Measurements from ENCODE around the gene TAL2.

TAL2 gene

GRCh38 chr9:105672711-105673234 is 10.5 kb downstream of the TAL2 start:
- Histone ChIP-seq H3K36me3 (ENCODE audit: control insufficient read depth in 4 of 4, insufficient read depth in 4 of 4, low read length in 3 of 4) (no peaks in the 10 kb centered on the region), H3K9me3 (ENCODE audit: control extremely low read depth in 1 of 5, control insufficient read depth in 4 of 5, insufficient read depth in 2 of 5, low read depth in 1 of 5, low read length in 4 of 5) (peaks cover 0 to 4% (median 0%) of the 10 kb centered on the region in 5 experiments), H3K4me3 (ENCODE audit: control insufficient read depth in 1 of 7, extremely low read depth in 1 of 7, insufficient read depth in 4 of 7, low read depth in 2 of 7, low read length in 6 of 7) (peak overlapping the region in 1 of 7 experiments; percentile 1), H3K4me1 (ENCODE audit: control extremely low read depth in 1 of 4, control insufficient read depth in 4 of 4, insufficient read depth in 4 of 4, low read length in 3 of 4) (peaks cover 0 to 22% (median 15%) of the 10 kb centered on the region in 4 experiments), H3K27me3 (replicated peaks in 2 of 5; ENCODE audit: control insufficient read depth in 4 of 5, insufficient read depth in 5 of 5, low read length in 4 of 5) (no peaks in the 10 kb centered on the region), H3K27ac (ENCODE audit: insufficient read depth in 1 of 2, low read depth in 1 of 2, low read length in 2 of 2, poor library complexity in 1 of 2, severe bottlenecking in 2 of 2) (no peak overlapping the region)
- peak; percentile 75 to 95 (median 91) for DNase-seq
- ChIA-PET CTCF (no interaction called here), POLR2A (no interaction called here)
- WGBS (ENCODE audit: insufficient coverage), result 0% methylated on average over 1 of the region's 3 CpGs

DNA sequence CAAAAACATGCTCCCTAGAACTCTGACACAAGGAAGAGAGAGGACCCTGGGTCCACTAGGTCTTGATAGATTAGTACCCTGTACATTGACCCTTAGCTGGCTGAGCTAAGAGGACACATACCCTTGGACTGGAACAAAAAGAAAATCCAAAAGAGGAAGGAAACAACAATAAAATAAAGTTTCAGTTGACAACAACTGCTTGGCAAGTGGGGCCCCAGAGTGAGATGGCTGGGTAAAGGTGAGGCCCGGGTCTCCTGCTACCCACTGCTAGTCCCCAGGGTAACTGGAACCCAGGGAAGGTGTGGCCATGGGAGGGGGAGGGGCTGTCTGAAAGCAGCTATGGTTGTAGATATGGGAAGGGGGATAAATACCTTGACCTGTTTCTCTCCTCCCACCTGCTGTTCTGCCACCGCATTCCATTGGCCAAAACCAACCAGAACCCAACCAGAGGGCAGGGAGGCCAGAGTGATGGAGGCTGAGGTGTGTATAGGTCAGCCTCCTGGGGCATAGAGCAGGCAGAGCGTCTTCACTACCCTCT is 11.7 kb downstream of the TAL2 start:
- DNase-seq, result no peak
- Histone ChIP-seq H3K4me1 (ENCODE audit: control extremely low read depth in 1 of 4, control insufficient read depth in 4 of 4, insufficient read depth in 4 of 4, low read length in 3 of 4) (peaks cover 0 to 22% (median 15%) of the 10 kb centered on the region in 4 experiments), H3K9me3 (ENCODE audit: control extremely low read depth in 1 of 5, control insufficient read depth in 4 of 5, insufficient read depth in 2 of 5, low read depth in 1 of 5, low read length in 4 of 5) (peaks cover 0 to 4% (median 0%) of the 10 kb centered on the region in 5 experiments), H3K4me3 (ENCODE audit: control insufficient read depth in 1 of 7, extremely low read depth in 1 of 7, insufficient read depth in 4 of 7, low read depth in 2 of 7, low read length in 6 of 7) (peak overlapping the region in 3 of 7 experiments; percentile 7 to 10 (median 9)), H3K36me3 (ENCODE audit: control insufficient read depth in 4 of 4, insufficient read depth in 4 of 4, low read length in 3 of 4) (no peaks in the 10 kb centered on the region), H3K27ac (ENCODE audit: insufficient read depth in 1 of 2, low read depth in 1 of 2, low read length in 2 of 2, poor library complexity in 1 of 2, severe bottlenecking in 2 of 2) (no peak overlapping the region), H3K27me3 (replicated peaks in 2 of 5; ENCODE audit: control insufficient read depth in 4 of 5, insufficient read depth in 5 of 5, low read length in 4 of 5) (no peaks in the 10 kb centered on the region)
- WGBS (ENCODE audit: insufficient coverage), result 0% methylated on average over 1 of the region's 3 CpGs
- ChIA-PET CTCF (no interaction called here), POLR2A (no interaction called here)

- ChIA-PET POLR2A (no interaction called here), CTCF (interaction anchor here (1.1 to 1.3 kb wide), 2 partner anchors 17 to 39 kb away, joined by 4 read pairs; no protein-coding TSS in a partner anchor)
- no peak overlapping the region for H3K27ac ChIP-seq (ENCODE audit: insufficient read depth in 1 of 2, low read depth in 1 of 2, low read length in 2 of 2, poor library complexity in 1 of 2, severe bottlenecking in 2 of 2)
- no peak for DNase-seq
- H3K4me3 ChIP-seq (ENCODE audit: control insufficient read depth in 1 of 7, extremely low read depth in 1 of 7, insufficient read depth in 4 of 7, low read depth in 2 of 7, low read length in 6 of 7), result no peak overlapping the region
- H3K36me3 ChIP-seq (ENCODE audit: control insufficient read depth in 4 of 4, insufficient read depth in 4 of 4, low read length in 3 of 4), result no peaks in the 10 kb centered on the region
- peaks cover 0 to 4% (median 0%) of the 10 kb centered on the region in 5 experiments for H3K9me3 ChIP-seq (ENCODE audit: control extremely low read depth in 1 of 5, control insufficient read depth in 4 of 5, insufficient read depth in 2 of 5, low read depth in 1 of 5, low read length in 4 of 5)
- 93% methylated on average over 6 of the region's 6 CpGs for WGBS (ENCODE audit: insufficient coverage)
- H3K4me1 ChIP-seq (ENCODE audit: control extremely low read depth in 1 of 4, control insufficient read depth in 4 of 4, insufficient read depth in 4 of 4, low read length in 3 of 4), result peaks cover 0 to 22% (median 15%) of the 10 kb centered on the region in 4 experiments
- H3K27me3 ChIP-seq (replicated peaks in 2 of 5; ENCODE audit: control insufficient read depth in 4 of 5, insufficient read depth in 5 of 5, low read length in 4 of 5), result no peaks in the 10 kb centered on the region
Measured at GRCh38 chr9:105676351-105676923, 14.2 kb downstream of the TAL2 start.

DNA sequence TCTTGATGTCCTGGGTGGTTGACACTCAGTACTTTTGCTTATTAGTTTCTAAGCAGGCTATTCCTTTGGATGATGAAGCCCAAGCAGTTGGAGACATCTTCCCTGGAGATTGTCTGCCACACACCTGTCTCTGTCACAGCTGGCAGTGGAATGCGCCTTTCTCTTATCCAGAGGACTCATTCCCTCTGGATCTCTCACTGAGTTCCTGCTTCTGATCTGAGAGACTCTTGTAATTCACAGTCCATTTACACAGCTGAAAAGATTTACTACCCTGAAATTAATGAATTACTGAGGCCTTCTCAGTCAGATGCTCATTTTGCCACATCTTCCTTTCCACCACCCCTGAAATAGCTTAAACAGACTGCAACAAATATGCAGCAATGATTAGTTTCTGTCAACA is 15.9 kb downstream of the TAL2 start:
- H3K27ac ChIP-seq (ENCODE audit: insufficient read depth in 1 of 2, low read depth in 1 of 2, low read length in 2 of 2, poor library complexity in 1 of 2, severe bottlenecking in 2 of 2), result no peak overlapping the region
- peaks cover 0 to 1% (median 0%) of the 10 kb centered on the region in 5 experiments for H3K9me3 ChIP-seq (ENCODE audit: control extremely low read depth in 1 of 5, control insufficient read depth in 4 of 5, insufficient read depth in 2 of 5, low read depth in 1 of 5, low read length in 4 of 5)
- no peak overlapping the region for H3K4me3 ChIP-seq (ENCODE audit: control insufficient read depth in 1 of 7, extremely low read depth in 1 of 7, insufficient read depth in 4 of 7, low read depth in 2 of 7, low read length in 6 of 7)
- CTCF ChIA-PET, result interaction anchor here (0.7 to 2.5 kb wide), 3 partner anchors 9 to 23 kb away, joined by 3 to 10 read pairs (median 3); no protein-coding TSS in a partner anchor
- DNase-seq, result no peak
- WGBS (ENCODE audit: insufficient coverage), result 100% methylated on average over 1 of the region's 1 CpG
- no peaks in the 10 kb centered on the region for H3K27me3 ChIP-seq (replicated peaks in 2 of 5; ENCODE audit: control insufficient read depth in 4 of 5, insufficient read depth in 5 of 5, low read length in 4 of 5)
- peaks cover 0 to 16% (median 7%) of the 10 kb centered on the region in 4 experiments for H3K4me1 ChIP-seq (ENCODE audit: control extremely low read depth in 1 of 4, control insufficient read depth in 4 of 4, insufficient read depth in 4 of 4, low read length in 3 of 4)
- no peaks in the 10 kb centered on the region for H3K36me3 ChIP-seq (ENCODE audit: control insufficient read depth in 4 of 4, insufficient read depth in 4 of 4, low read length in 3 of 4)
- POLR2A ChIA-PET, result no interaction called here

- Histone ChIP-seq H3K4me1 (ENCODE audit: control extremely low read depth in 1 of 4, control insufficient read depth in 4 of 4, insufficient read depth in 4 of 4, low read length in 3 of 4) (peaks cover 0 to 10% (median 4%) of the 10 kb centered on the region in 4 experiments), H3K36me3 (ENCODE audit: control insufficient read depth in 4 of 4, insufficient read depth in 4 of 4, low read length in 3 of 4) (no peaks in the 10 kb centered on the region), H3K27ac (ENCODE audit: insufficient read depth in 1 of 2, low read depth in 1 of 2, low read length in 2 of 2, poor library complexity in 1 of 2, severe bottlenecking in 2 of 2) (no peak overlapping the region), H3K9me3 (ENCODE audit: control extremely low read depth in 1 of 5, control insufficient read depth in 4 of 5, insufficient read depth in 2 of 5, low read depth in 1 of 5, low read length in 4 of 5) (no peaks in the 10 kb centered on the region), H3K27me3 (replicated peaks in 2 of 5; ENCODE audit: control insufficient read depth in 4 of 5, insufficient read depth in 5 of 5, low read length in 4 of 5) (no peaks in the 10 kb centered on the region), H3K4me3 (ENCODE audit: control insufficient read depth in 1 of 7, extremely low read depth in 1 of 7, insufficient read depth in 4 of 7, low read depth in 2 of 7, low read length in 6 of 7) (no peak overlapping the region)
- CTCF ChIA-PET, result interaction anchor here (2.5 kb wide), 1 partner anchor 12 kb away, joined by 10 read pairs; no protein-coding TSS in a partner anchor
- POLR2A ChIA-PET, result no interaction called here
- no CpG with 5 or more reads among the region's 1 CpG for WGBS (ENCODE audit: insufficient coverage)
- no peak for DNase-seq
Measured at GRCh38 chr9:105678781-105679180, 16.5 kb downstream of the TAL2 start.

- no peak for DNase-seq
- H3K27ac ChIP-seq (ENCODE audit: insufficient read depth in 1 of 2, low read depth in 1 of 2, low read length in 2 of 2, poor library complexity in 1 of 2, severe bottlenecking in 2 of 2), result no peak overlapping the region
- ChIA-PET CTCF (interaction anchor here (2.5 kb wide), 1 partner anchor 12 kb away, joined by 10 read pairs; no protein-coding TSS in a partner anchor), POLR2A (no interaction called here)
- peaks cover 0 to 3% (median 0%) of the 10 kb centered on the region in 4 experiments for H3K4me1 ChIP-seq (ENCODE audit: control extremely low read depth in 1 of 4, control insufficient read depth in 4 of 4, insufficient read depth in 4 of 4, low read length in 3 of 4)
- 100% methylated on average over 5 of the region's 8 CpGs for WGBS (ENCODE audit: insufficient coverage)
- no peaks in the 10 kb centered on the region for H3K9me3 ChIP-seq (ENCODE audit: control extremely low read depth in 1 of 5, control insufficient read depth in 4 of 5, insufficient read depth in 2 of 5, low read depth in 1 of 5, low read length in 4 of 5)
- H3K36me3 ChIP-seq (ENCODE audit: control insufficient read depth in 4 of 4, insufficient read depth in 4 of 4, low read length in 3 of 4), result no peaks in the 10 kb centered on the region
- no peaks in the 10 kb centered on the region for H3K27me3 ChIP-seq (replicated peaks in 2 of 5; ENCODE audit: control insufficient read depth in 4 of 5, insufficient read depth in 5 of 5, low read length in 4 of 5)
- no peak overlapping the region for H3K4me3 ChIP-seq (ENCODE audit: control insufficient read depth in 1 of 7, extremely low read depth in 1 of 7, insufficient read depth in 4 of 7, low read depth in 2 of 7, low read length in 6 of 7)
Measured at GRCh38 chr9:105679257-105680022, 17.2 kb downstream of the TAL2 start.

DNA sequence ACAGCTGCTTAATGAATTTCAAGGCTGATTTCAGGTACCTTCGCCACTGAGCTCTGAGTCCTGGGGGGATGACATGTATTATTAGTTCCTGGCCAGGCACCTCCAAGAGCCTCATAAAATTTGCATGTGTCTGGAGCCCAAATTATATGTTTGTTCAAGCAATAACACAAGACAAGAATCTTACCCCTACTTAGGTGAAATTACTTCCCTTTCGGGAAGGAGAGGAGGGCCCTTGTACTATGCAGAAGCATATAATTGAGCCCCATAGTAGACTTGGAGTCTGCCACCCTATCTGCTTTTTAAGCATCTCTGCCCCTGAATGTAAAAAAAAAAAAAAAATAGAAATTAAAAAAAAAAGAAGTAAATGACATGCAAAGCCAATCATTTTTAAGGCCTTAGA is 19.1 kb downstream of the TAL2 start:
- Histone ChIP-seq H3K4me1 (ENCODE audit: control extremely low read depth in 1 of 4, control insufficient read depth in 4 of 4, insufficient read depth in 4 of 4, low read length in 3 of 4) (no peaks in the 10 kb centered on the region), H3K27ac (ENCODE audit: insufficient read depth in 1 of 2, low read depth in 1 of 2, low read length in 2 of 2, poor library complexity in 1 of 2, severe bottlenecking in 2 of 2) (no peak overlapping the region), H3K27me3 (replicated peaks in 2 of 5; ENCODE audit: control insufficient read depth in 4 of 5, insufficient read depth in 5 of 5, low read length in 4 of 5) (no peaks in the 10 kb centered on the region), H3K36me3 (ENCODE audit: control insufficient read depth in 4 of 4, insufficient read depth in 4 of 4, low read length in 3 of 4) (no peaks in the 10 kb centered on the region), H3K9me3 (ENCODE audit: control extremely low read depth in 1 of 5, control insufficient read depth in 4 of 5, insufficient read depth in 2 of 5, low read depth in 1 of 5, low read length in 4 of 5) (no peaks in the 10 kb centered on the region), H3K4me3 (ENCODE audit: control insufficient read depth in 1 of 7, extremely low read depth in 1 of 7, insufficient read depth in 4 of 7, low read depth in 2 of 7, low read length in 6 of 7) (no peak overlapping the region)
- DNase-seq, result no peak
- WGBS (ENCODE audit: insufficient coverage), result 100% methylated on average over 2 of the region's 2 CpGs
- POLR2A ChIA-PET, result no interaction called here
- CTCF ChIA-PET, result no interaction called here

All from common myeloid progenitor, CD34-positive (primary cell).